Measurements from ENCODE around the gene CADPS2. TPM values are rescaled to one million over a fixed set of nuclear protein-coding genes. Genes with fewer than 3 reads are reported as not detected.
"Not testable (repeated sequence)": the region's sequence is repeated elsewhere in the genome, so short reads cannot be mapped to it uniquely, and the experiment has no call there.

The CADPS2 gene
- total and polyA plus RNA-seq, 5 donors from 2014 or later, result 0.07 TPM; not detected in 4

- Histone ChIP-seq H3K27ac (ENCODE audit: insufficient read depth, low read length, poor library complexity, severe bottlenecking) (no peak overlapping the region), H3K4me3 (ENCODE audit: low read depth, low read length) (no peak overlapping the region), H3K27me3 (ENCODE audit: control insufficient read depth, insufficient read depth, low read length) (no peaks in the 10 kb centered on the region), H3K9me3 (ENCODE audit: control insufficient read depth in 2 of 2, low read length in 2 of 2) (no peaks in the 10 kb centered on the region), H3K4me1 (ENCODE audit: control insufficient read depth, insufficient read depth, low read length, poor library complexity, severe bottlenecking) (no peaks in the 10 kb centered on the region), H3K36me3 (ENCODE audit: control insufficient read depth, insufficient read depth, low read length) (no peaks in the 10 kb centered on the region)
- Mint-ChIP-seq H3K36me3 (no peaks in the 10 kb centered on the region), H3K27ac (no peak overlapping the region), H3K4me1 (no peaks in the 10 kb centered on the region), H3K9me3 (peaks cover 4 to 28% (median 9%) of the 10 kb centered on the region in 7 donors), H3K4me3 (no peak overlapping the region), H3K27me3 (no peaks in the 10 kb centered on the region)
- ATAC-seq (ENCODE audit: low read depth in 2 of 2), result no peak
- no peak for DNase-seq
Observed at GRCh38 chr7:122637784-122638183, 248.5 kb downstream of the CADPS2 start.

- H3K27ac Mint-ChIP-seq; ATAC-seq (ENCODE audit: low read depth in 2 of 2); H3K27me3 Mint-ChIP-seq; H3K4me3 ChIP-seq (ENCODE audit: low read depth, low read length); H3K36me3 Mint-ChIP-seq; H3K27me3 ChIP-seq (ENCODE audit: control insufficient read depth, insufficient read depth, low read length); H3K9me3 ChIP-seq (ENCODE audit: control insufficient read depth in 2 of 2, low read length in 2 of 2); DNase-seq; H3K27ac ChIP-seq (ENCODE audit: insufficient read depth, low read length, poor library complexity, severe bottlenecking); H3K4me3 Mint-ChIP-seq; H3K4me1 ChIP-seq (ENCODE audit: control insufficient read depth, insufficient read depth, low read length, poor library complexity, severe bottlenecking); H3K36me3 ChIP-seq (ENCODE audit: control insufficient read depth, insufficient read depth, low read length); H3K4me1 Mint-ChIP-seq: not testable (repeated sequence)
- H3K9me3 Mint-ChIP-seq, result peaks cover 4 to 33% (median 9%) of the 10 kb centered on the region in 7 donors
Observed at GRCh38 chr7:122635481-122635880, 250.8 kb downstream of the CADPS2 start.

- H3K4me1 Mint-ChIP-seq, result no peaks in the 10 kb centered on the region
- Histone ChIP-seq H3K36me3 (ENCODE audit: control insufficient read depth, insufficient read depth, low read length) (no peaks in the 10 kb centered on the region), H3K27ac (ENCODE audit: insufficient read depth, low read length, poor library complexity, severe bottlenecking) (no peak overlapping the region), H3K4me3 (ENCODE audit: low read depth, low read length) (no peak overlapping the region), H3K9me3 (ENCODE audit: control insufficient read depth in 2 of 2, low read length in 2 of 2) (no peaks in the 10 kb centered on the region), H3K27me3 (ENCODE audit: control insufficient read depth, insufficient read depth, low read length) (no peaks in the 10 kb centered on the region), H3K4me1 (ENCODE audit: control insufficient read depth, insufficient read depth, low read length, poor library complexity, severe bottlenecking) (no peaks in the 10 kb centered on the region)
- no peaks in the 10 kb centered on the region for H3K27me3 Mint-ChIP-seq
- H3K4me3 Mint-ChIP-seq, result no peak overlapping the region
- DNase-seq (no peak), ATAC-seq (ENCODE audit: low read depth in 2 of 2) (no peak)
- H3K27ac Mint-ChIP-seq, result no peak overlapping the region
- H3K9me3 Mint-ChIP-seq, result peaks cover 0 to 25% (median 4%) of the 10 kb centered on the region in 7 donors
- H3K36me3 Mint-ChIP-seq, result no peaks in the 10 kb centered on the region
Observed at GRCh38 chr7:122633472-122633871, 252.8 kb downstream of the CADPS2 start.

GRCh38 chr7:122632238-122632637, 254.0 kb downstream of the CADPS2 start:
- H3K27me3 ChIP-seq (ENCODE audit: control insufficient read depth, insufficient read depth, low read length), result no peaks in the 10 kb centered on the region
- no peaks in the 10 kb centered on the region for H3K9me3 ChIP-seq (ENCODE audit: control insufficient read depth in 2 of 2, low read length in 2 of 2)
- Mint-ChIP-seq H3K9me3 (peaks cover 0 to 25% (median 4%) of the 10 kb centered on the region in 7 donors), H3K27me3 (no peaks in the 10 kb centered on the region), H3K27ac (no peak overlapping the region), H3K4me3 (no peak overlapping the region), H3K36me3 (no peaks in the 10 kb centered on the region), H3K4me1 (no peaks in the 10 kb centered on the region)
- H3K36me3 ChIP-seq (ENCODE audit: control insufficient read depth, insufficient read depth, low read length), result no peaks in the 10 kb centered on the region
- DNase-seq (no peak), ATAC-seq (ENCODE audit: low read depth in 2 of 2) (no peak)
- H3K4me1 ChIP-seq (ENCODE audit: control insufficient read depth, insufficient read depth, low read length, poor library complexity, severe bottlenecking), result no peaks in the 10 kb centered on the region
- H3K4me3 ChIP-seq (ENCODE audit: low read depth, low read length), result no peak overlapping the region
- no peak overlapping the region for H3K27ac ChIP-seq (ENCODE audit: insufficient read depth, low read length, poor library complexity, severe bottlenecking)

GRCh38 chr7:122629412-122629953, 256.8 kb downstream of the CADPS2 start:
- H3K27ac ChIP-seq (ENCODE audit: insufficient read depth, low read length, poor library complexity, severe bottlenecking), result no peak overlapping the region
- H3K27ac Mint-ChIP-seq, result peak overlapping the region in 1 of 3 donors; percentile 48
- H3K4me1 ChIP-seq (ENCODE audit: control insufficient read depth, insufficient read depth, low read length, poor library complexity, severe bottlenecking), result no peaks in the 10 kb centered on the region
- no peak overlapping the region for H3K4me3 Mint-ChIP-seq
- ATAC-seq (ENCODE audit: low read depth in 2 of 2), result no peak
- no peaks in the 10 kb centered on the region for H3K27me3 ChIP-seq (ENCODE audit: control insufficient read depth, insufficient read depth, low read length)
- no peaks in the 10 kb centered on the region for H3K36me3 Mint-ChIP-seq
- H3K27me3 Mint-ChIP-seq, result no peaks in the 10 kb centered on the region
- H3K9me3 Mint-ChIP-seq, result peaks cover 3 to 17% (median 4%) of the 10 kb centered on the region in 7 donors
- no peaks in the 10 kb centered on the region for H3K9me3 ChIP-seq (ENCODE audit: control insufficient read depth in 2 of 2, low read length in 2 of 2)
- no peak overlapping the region for H3K4me3 ChIP-seq (ENCODE audit: low read depth, low read length)
- no peaks in the 10 kb centered on the region for H3K36me3 ChIP-seq (ENCODE audit: control insufficient read depth, insufficient read depth, low read length)
- no peak for DNase-seq
- no peaks in the 10 kb centered on the region for H3K4me1 Mint-ChIP-seq

- H3K27ac Mint-ChIP-seq, result no peak overlapping the region
- H3K27me3 ChIP-seq (ENCODE audit: control insufficient read depth, insufficient read depth, low read length), result no peaks in the 10 kb centered on the region
- H3K27me3 Mint-ChIP-seq, result no peaks in the 10 kb centered on the region
- no peaks in the 10 kb centered on the region for H3K9me3 ChIP-seq (ENCODE audit: control insufficient read depth in 2 of 2, low read length in 2 of 2)
- H3K9me3 Mint-ChIP-seq, result peaks cover 2 to 17% (median 4%) of the 10 kb centered on the region in 7 donors
- H3K27ac ChIP-seq (ENCODE audit: insufficient read depth, low read length, poor library complexity, severe bottlenecking), result no peak overlapping the region
- no peaks in the 10 kb centered on the region for H3K4me1 Mint-ChIP-seq
- H3K4me1 ChIP-seq (ENCODE audit: control insufficient read depth, insufficient read depth, low read length, poor library complexity, severe bottlenecking), result no peaks in the 10 kb centered on the region
- DNase-seq (no peak), ATAC-seq (ENCODE audit: low read depth in 2 of 2) (no peak)
- H3K36me3 ChIP-seq (ENCODE audit: control insufficient read depth, insufficient read depth, low read length), result no peaks in the 10 kb centered on the region
- H3K36me3 Mint-ChIP-seq, result no peaks in the 10 kb centered on the region
- no peak overlapping the region for H3K4me3 Mint-ChIP-seq
- H3K4me3 ChIP-seq (ENCODE audit: low read depth, low read length), result no peak overlapping the region
Observed at GRCh38 chr7:122628651-122629411, 257.4 kb downstream of the CADPS2 start.

GRCh38 chr7:122626785-122627184, 259.5 kb downstream of the CADPS2 start:
- no peak for ATAC-seq (ENCODE audit: low read depth in 2 of 2)
- no peaks in the 10 kb centered on the region for H3K9me3 ChIP-seq (ENCODE audit: control insufficient read depth in 2 of 2, low read length in 2 of 2)
- H3K9me3 Mint-ChIP-seq, result peaks cover 2 to 8% (median 4%) of the 10 kb centered on the region in 7 donors
- no peak overlapping the region for H3K4me3 Mint-ChIP-seq
- no peaks in the 10 kb centered on the region for H3K36me3 Mint-ChIP-seq
- DNase-seq, result no peak
- no peak overlapping the region for H3K4me3 ChIP-seq (ENCODE audit: low read depth, low read length)
- H3K27me3 Mint-ChIP-seq, result no peaks in the 10 kb centered on the region
- no peaks in the 10 kb centered on the region for H3K4me1 Mint-ChIP-seq
- no peaks in the 10 kb centered on the region for H3K4me1 ChIP-seq (ENCODE audit: control insufficient read depth, insufficient read depth, low read length, poor library complexity, severe bottlenecking)
- H3K36me3 ChIP-seq (ENCODE audit: control insufficient read depth, insufficient read depth, low read length), result no peaks in the 10 kb centered on the region
- H3K27ac ChIP-seq (ENCODE audit: insufficient read depth, low read length, poor library complexity, severe bottlenecking), result no peak overlapping the region
- H3K27me3 ChIP-seq (ENCODE audit: control insufficient read depth, insufficient read depth, low read length), result no peaks in the 10 kb centered on the region
- H3K27ac Mint-ChIP-seq, result no peak overlapping the region

- DNase-seq (no peak), ATAC-seq (ENCODE audit: low read depth in 2 of 2) (no peak)
- Histone ChIP-seq H3K9me3 (ENCODE audit: control insufficient read depth in 2 of 2, low read length in 2 of 2) (no peaks in the 10 kb centered on the region), H3K4me3 (ENCODE audit: low read depth, low read length) (no peak overlapping the region), H3K27me3 (ENCODE audit: control insufficient read depth, insufficient read depth, low read length) (no peaks in the 10 kb centered on the region), H3K4me1 (ENCODE audit: control insufficient read depth, insufficient read depth, low read length, poor library complexity, severe bottlenecking) (no peaks in the 10 kb centered on the region), H3K27ac (ENCODE audit: insufficient read depth, low read length, poor library complexity, severe bottlenecking) (no peak overlapping the region), H3K36me3 (ENCODE audit: control insufficient read depth, insufficient read depth, low read length) (no peaks in the 10 kb centered on the region)
- H3K27ac Mint-ChIP-seq, result no peak overlapping the region
- no peaks in the 10 kb centered on the region for H3K4me1 Mint-ChIP-seq
- no peaks in the 10 kb centered on the region for H3K27me3 Mint-ChIP-seq
- H3K9me3 Mint-ChIP-seq, result peaks cover 2 to 10% (median 5%) of the 10 kb centered on the region in 7 donors
- no peaks in the 10 kb centered on the region for H3K36me3 Mint-ChIP-seq
- H3K4me3 Mint-ChIP-seq, result no peak overlapping the region
Observed at GRCh38 chr7:122622682-122623081, 263.6 kb downstream of the CADPS2 start.

All from CD4-positive, CD25-positive, alpha-beta regulatory T cell (primary cell).